NCI-H1694 treated with DMSO at 0.1 percent for 48 hours (cell line): ENCODE results near the gene PLCB1.
A peak's percentile ranks its signal among the peaks of the same experiment; 100 is the strongest.
"Not testable (repeated sequence)": the region's sequence is repeated elsewhere in the genome, so short reads cannot be mapped to it uniquely, and the experiment has no call there.

Experiments used
- DNase-seq: peaks from one replicate; lab custom pipeline; 2025; lab: John Stamatoyannopoulos, UW

The PLCB1 gene

DNA sequence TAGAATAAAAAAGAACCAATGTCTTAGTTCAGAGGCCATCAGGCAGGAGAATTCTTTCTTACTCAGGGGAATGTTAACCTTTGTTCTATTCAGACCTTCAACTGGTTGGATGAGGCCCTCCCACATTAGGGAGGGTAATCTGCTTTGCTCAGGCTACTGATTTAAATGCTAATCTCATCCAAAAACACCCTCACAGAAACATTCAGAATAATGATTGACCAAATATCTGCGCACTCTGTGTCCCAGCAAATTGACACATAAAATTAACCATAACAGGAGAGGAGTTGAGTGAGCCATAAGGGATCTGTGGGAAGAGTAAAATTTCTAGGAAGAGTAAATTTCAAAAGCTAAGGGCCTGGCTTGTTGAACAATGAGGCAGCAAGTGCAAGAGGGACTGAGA, 702.8 kb downstream of the PLCB1 start:
- DNase-seq, result no peak

DNA sequence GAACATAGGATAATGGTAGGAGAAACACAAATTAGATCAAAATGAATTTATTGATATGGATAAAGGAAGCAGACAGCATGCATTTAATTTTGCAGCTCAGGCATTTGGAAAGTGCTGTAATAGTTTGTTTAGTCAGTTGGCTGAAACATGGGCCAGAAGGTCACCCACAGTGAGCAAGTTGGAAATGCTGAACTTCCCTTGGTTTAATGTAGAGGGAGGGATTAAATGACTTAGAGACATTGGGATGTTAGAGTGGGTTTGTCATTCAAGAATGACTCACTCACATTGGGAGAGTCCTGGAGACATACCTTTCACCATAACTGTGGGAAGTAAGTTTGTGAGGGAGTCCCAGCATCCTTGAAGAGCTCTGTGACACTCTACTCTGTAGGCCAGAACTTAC, 705.3 kb downstream of the PLCB1 start:
- DNase-seq, result no peak

- DNase-seq, result no peak
Observed at GRCh38 chr20:8842525-8842924, 710.5 kb downstream of the PLCB1 start.

DNA sequence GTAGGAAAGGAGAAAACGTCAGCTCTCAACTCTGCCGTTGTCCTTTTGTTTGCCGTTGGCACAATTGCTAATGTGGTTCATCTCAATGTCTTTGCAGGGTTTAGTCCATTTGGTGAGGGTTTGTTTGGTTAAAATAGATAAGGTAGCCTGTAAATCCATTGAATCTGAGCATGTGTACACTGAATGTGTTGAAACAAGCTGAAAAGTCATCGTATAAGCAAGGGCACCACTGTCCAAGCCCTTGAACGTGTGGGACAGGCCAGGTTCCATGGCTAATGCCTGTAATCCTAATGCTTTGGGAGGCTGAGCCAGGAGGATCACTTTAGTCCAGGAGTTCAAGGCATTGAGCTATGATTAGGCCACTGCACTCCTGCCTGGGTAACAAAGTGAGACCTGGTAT, 712.1 kb downstream of the PLCB1 start:
- DNase-seq, result no peak

DNA sequence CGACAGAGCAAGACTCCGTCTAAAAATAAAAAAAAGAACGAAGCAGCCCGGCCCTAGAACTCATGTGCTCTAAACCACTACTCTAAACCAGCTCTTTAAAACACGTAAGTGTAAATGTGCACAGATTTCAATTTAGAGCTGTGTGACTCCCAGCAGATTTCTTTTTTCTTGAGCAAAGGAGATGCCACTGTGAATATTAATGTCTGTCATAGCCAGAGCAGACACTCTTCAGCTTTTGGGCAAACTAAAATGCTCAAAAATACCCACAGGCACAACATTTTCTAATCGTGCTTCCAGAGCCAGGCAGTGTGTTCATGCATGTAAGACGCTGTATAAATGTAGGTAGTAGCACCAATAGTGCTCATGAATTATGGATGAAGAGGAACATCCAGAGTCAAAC, 717.9 kb downstream of the PLCB1 start:
- DNase-seq, result no peak

DNA sequence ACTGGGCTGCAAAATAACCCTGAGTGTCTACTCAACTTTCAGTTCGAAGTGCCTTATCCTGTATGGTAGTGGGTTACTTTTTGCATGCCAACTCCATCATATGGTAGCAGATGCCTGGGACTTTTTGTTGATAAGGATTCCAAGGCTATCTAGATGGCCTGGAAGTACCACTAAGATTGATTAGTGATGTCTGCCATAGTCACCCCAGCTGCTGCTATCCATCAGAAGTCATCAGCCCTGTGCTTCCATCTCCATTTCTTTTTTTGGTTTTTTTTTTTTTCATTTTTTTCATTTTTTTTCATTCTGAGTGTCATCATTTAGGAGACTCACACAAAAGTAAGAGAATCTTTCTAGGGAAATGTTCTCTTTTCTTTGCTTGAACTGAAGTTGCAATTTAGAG, 719.4 kb downstream of the PLCB1 start:
- DNase-seq, result no peak

- DNase-seq, result not testable (repeated sequence)
Observed at GRCh38 chr20:8851919-8852318, 719.9 kb downstream of the PLCB1 start.

- DNase-seq, result not testable (repeated sequence)
Observed at GRCh38 chr20:8853211-8853610, 721.1 kb downstream of the PLCB1 start.

DNA sequence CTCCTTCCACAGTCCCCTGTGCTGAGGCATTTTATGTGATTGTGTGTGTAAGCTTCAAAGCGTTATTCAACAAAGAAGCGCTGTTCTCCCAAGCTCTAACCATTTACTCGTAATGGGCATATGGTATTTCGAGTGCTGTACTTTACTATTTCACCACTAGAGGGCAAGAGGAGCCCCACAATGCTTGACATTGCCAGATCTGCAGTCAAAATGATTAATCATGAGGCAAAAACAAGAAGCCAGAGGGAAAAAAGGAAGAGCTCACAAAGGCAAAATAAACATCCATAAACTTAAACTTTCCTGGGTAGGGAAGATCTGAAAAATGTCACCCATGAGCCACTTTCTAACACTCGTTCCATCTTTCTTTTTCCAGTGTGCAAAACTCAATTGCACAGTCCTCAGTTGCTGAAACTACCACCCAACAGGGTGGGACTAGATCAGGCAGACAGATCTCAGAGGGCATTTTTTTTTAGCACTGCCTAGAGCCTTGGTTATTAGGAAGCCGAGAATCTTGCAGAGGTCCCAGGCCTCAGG, 721.8 kb downstream of the PLCB1 start:
- DNase-seq, result peak; percentile 78

- DNase-seq, result no peak
Observed at GRCh38 chr20:8854571-8854970, 722.5 kb downstream of the PLCB1 start.

GRCh38 chr20:8855315-8855714, 723.2 kb downstream of the PLCB1 start:
- no peak for DNase-seq

DNA sequence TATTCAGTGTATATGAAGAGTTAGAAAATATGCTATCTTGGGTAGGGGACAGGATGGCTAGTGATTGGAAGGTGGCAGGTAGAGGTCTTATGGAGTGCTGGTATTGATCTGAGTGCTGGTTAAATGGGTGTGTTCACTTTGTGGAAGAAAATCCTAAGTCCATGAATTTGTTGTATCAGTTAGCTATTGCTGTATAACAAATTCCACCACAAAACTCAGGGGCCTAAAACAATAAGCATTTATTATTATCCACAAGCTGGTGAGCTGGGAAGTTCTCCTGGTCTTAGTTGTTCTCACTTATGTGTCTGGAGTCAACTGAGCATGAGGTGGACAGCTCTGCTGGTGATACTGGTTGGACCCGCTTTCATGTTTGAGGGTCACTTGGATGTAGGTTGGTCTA, 724.6 kb downstream of the PLCB1 start:
- no peak for DNase-seq

- no peak for DNase-seq
Observed at GRCh38 chr20:8858181-8858787, 726.2 kb downstream of the PLCB1 start.

- DNase-seq, result no peak
Observed at GRCh38 chr20:8860011-8860495, 728.0 kb downstream of the PLCB1 start.

GRCh38 chr20:8862092-8862491, 730.0 kb downstream of the PLCB1 start:
- peak; percentile 90 for DNase-seq

- no peak for DNase-seq
Observed at GRCh38 chr20:8865636-8866035, 733.6 kb downstream of the PLCB1 start.

GRCh38 chr20:8867038-8867740, 735.1 kb downstream of the PLCB1 start:
- DNase-seq, result no peak

GRCh38 chr20:8870652-8871051, 738.6 kb downstream of the PLCB1 start:
- DNase-seq, result no peak

GRCh38 chr20:8874437-8874836, 742.4 kb downstream of the PLCB1 start:
- no peak for DNase-seq

GRCh38 chr20:8875586-8875985, 743.5 kb downstream of the PLCB1 start:
- DNase-seq, result no peak

DNA sequence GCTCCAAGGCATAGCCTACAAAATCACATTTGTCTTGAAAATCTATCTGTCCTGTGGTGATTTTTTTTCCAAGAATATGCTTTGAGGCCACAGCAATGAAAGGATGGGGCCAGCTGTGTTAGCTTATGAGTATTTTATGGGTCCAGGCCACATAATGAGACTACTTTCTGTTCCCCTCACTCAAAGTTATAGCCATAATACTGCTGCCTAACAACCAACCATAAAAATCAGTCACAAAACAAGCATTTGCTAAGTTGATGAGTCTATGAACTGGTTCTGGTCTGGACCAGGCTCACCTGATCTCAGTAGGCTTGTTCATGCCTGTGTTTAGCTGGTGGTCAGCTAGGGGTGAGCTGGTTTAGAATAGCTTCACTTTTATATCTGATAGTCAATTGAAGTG, 744.3 kb downstream of the PLCB1 start:
- no peak for DNase-seq

GRCh38 chr20:8877294-8877693, 745.2 kb downstream of the PLCB1 start:
- DNase-seq, result no peak

GRCh38 chr20:8879669-8880068, 747.6 kb downstream of the PLCB1 start:
- DNase-seq, result no peak
